ENCODE data around the gene PPP2R2C. TPM values are rescaled to one million over a fixed set of nuclear protein-coding genes. Genes with fewer than 3 reads are reported as not detected.

PPP2R2C gene
- total RNA-seq (2013; cell fraction: nucleolus; rRNA removed) = not detected in 2 replicates
- not detected in 2 replicates for total RNA-seq (2014; rRNA removed)
- not detected in 2 replicates for total RNA-seq (2014; rRNA removed; fragmentation: Illumina TruSeq; extraction: Trizol)
- 0.08 and 0.13 TPM in 2 replicates for total RNA-seq (2021)
- polyA plus RNA-seq (2011; ENCODE audit: low read depth) = not detected
- polyA plus RNA-seq (2011; rRNA removed) = 0.15 and 0.16 TPM in 2 replicates
- 0.07 and 0.17 TPM in 2 replicates for polyA plus RNA-seq (2011; cell fraction: cytosol; rRNA removed)
- polyA plus RNA-seq (2011; cell fraction: nucleus; rRNA removed) = 0.32 and 0.52 TPM in 2 replicates
- polyA plus RNA-seq (2012) = 0.12 and 0.14 TPM in 2 replicates
- polyA plus RNA-seq (2014; fragmentation: Illumina TruSeq; extraction: Trizol) = not detected in 2 replicates
- not detected for polyA plus RNA-seq (2014; fragmentation: Nextera tagmentation; extraction: Ambion mirVana)
- polyA plus RNA-seq (2014; rRNA removed) = not detected in 2 replicates
- polyA plus RNA-seq (2016; fragmentation: Nextera tagmentation; extraction: Ambion mirVana) = not detected
- 0.77 and 2.2 TPM in 2 replicates for polyA minus RNA-seq (2011; rRNA and poly(A)+ RNA removed)
- not detected in 2 replicates for polyA minus RNA-seq (2011; cell fraction: cytosol; rRNA and poly(A)+ RNA removed)
- 0.12 TPM in 1 of 2 replicates, not detected in the other for polyA minus RNA-seq (2011; cell fraction: nucleus; rRNA and poly(A)+ RNA removed)
- Bru-seq, nascent RNA = percentile 6 among the genes with signal in this experiment
- percentile 12 among the genes with signal in this experiment for BruChase-seq, experiment 1, labeled RNA remaining after a 6-hour chase
- percentile 10 among the genes with signal in this experiment for BruChase-seq, experiment 2, labeled RNA remaining after a 2-hour chase
- long read RNA-seq, experiment 1 = 0 reads
- long read RNA-seq, experiment 2, partial matches to known transcripts = 0 of 1 reads
- long read RNA-seq, experiment 2, other reads (novel, unspliced or antisense) = 1 of 1 reads

DNA sequence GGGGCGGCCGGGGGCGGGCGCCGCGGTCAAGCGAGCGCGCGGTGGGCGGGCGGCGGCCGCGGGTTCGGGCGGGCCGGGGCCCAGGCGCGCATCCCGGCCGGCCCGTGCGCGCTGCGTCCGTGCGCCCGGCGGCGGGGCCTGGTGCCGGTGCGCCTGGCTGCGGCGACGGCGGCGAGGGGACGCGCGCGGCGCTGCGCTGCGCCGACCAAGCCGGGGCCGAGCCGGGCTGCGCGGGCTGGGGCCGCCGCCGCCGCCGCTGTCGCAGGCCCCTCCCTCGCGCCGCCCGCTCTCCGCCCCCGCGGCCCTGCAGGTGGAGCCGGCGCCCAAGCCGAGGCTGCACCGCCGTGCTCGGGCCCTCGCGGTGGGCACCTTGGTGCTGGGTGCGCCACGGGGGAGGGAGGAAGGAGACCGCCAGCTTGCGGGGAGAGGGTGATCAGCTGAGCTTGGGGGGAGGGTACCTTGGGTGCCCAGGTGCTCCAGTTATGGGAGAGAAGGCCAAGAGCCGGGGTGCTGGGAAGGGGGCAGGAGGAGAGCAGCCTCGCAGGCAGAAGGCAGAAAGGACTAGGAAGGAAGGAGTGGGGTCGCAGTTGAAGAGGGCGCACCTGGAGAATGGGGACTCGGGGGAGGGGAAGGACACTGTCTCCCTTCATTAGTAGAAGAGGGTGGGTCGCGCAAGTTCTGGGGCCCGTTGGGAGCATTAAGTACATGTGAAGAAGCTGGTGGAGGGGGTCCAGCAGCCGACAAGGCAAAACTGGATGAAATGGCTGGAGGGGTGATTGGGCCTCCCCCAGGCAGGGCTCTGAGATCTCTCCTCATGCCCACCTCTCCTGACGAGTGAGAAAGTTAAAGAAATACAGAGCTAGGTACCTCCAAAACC is at the start of gene PPP2R2C:
TSS of gene PPP2R2C (minus strand) at position 228 of the 877 bp plus-strand sequence. CDS start 385 bp downstream, outside the sequence.
- Histone ChIP-seq H3K4me2 (ENCODE audit: control insufficient read depth, insufficient read depth) (no peak within 1 kb of the TSS), H3K9ac (ENCODE audit: control insufficient read depth, insufficient read depth, low read length) (no peak within 1 kb of the TSS), H3K9me3 (replicated peaks; ENCODE audit: control insufficient read depth, insufficient read depth, low read length) (no peaks in the 10 kb centered on the region; the same call in 2 of the 3 replicates), H3K27me3 (replicated peaks in 1 of 2; ENCODE audit: control insufficient read depth in 2 of 2, insufficient read depth in 2 of 2, low read length in 1 of 2) (peaks cover 0 to 4% of the 10 kb centered on the region in 2 experiments; a peak in 2 of 4 replicates), H4K20me1 (ENCODE audit: control insufficient read depth, insufficient read depth) (no peaks in the 10 kb centered on the region), H3K27ac (ENCODE audit: control insufficient read depth, insufficient read depth) (no peak within 1 kb of the TSS), H3K36me3 (ENCODE audit: control insufficient read depth in 2 of 2, insufficient read depth in 2 of 2, low read length in 1 of 2) (no peaks in the 10 kb centered on the region), H3K4me1 (ENCODE audit: control insufficient read depth, insufficient read depth, low read length) (no peaks in the 10 kb centered on the region), H2AFZ (ENCODE audit: control insufficient read depth, low read depth, low read length) (no peak within 1 kb of the TSS), H3K79me2 (ENCODE audit: control insufficient read depth, insufficient read depth, low read length) (no peaks in the 10 kb centered on the region), H3K4me3 (no peak within 1 kb of the TSS)
- TF ChIP-seq, protein P1, sequence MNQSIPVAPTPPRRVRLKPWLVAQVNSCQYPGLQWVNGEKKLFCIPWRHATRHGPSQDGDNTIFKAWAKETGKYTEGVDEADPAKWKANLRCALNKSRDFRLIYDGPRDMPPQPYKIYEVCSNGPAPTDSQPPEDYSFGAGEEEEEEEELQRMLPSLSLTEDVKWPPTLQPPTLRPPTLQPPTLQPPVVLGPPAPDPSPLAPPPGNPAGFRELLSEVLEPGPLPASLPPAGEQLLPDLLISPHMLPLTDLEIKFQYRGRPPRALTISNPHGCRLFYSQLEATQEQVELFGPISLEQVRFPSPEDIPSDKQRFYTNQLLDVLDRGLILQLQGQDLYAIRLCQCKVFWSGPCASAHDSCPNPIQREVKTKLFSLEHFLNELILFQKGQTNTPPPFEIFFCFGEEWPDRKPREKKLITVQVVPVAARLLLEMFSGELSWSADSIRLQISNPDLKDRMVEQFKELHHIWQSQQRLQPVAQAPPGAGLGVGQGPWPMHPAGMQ (IDR thresholded peaks at IDR 0.05; ENCODE audit: borderline replicate concordance) = no peak
- 0 out of 3 replicates have a peak, but pooled peaks of 1 of the 2 experiments have one; percentile 14 for TF ChIP-seq EGR1 (IDR thresholded peaks at IDR 0.05; ENCODE audit: borderline replicate concordance in 1 of 2, low read depth in 2 of 2, low read length in 2 of 2)
- ATAC-seq (no peak), FAIRE-seq (no peak), DNase-seq (ENCODE audit: low read depth, low spot score) (no peak)
- SMC1A ChIA-PET (ENCODE audit: uncharacterized antibody, unreplicated experiment) = no interaction called here
- BruUV-seq (replicated peaks) = no TSS peak
- RAD21 ChIA-PET (ENCODE audit: unreplicated experiment) = interaction anchor here (1.0 kb wide), 1 partner anchor 74 kb away, joined by 6 read pairs; no protein-coding TSS in a partner anchor
- intact Hi-C loops (cut with micrococcal nuclease; ENCODE audit: unreplicated experiment) (no loop called here), in situ Hi-C loops (cut with MboI) (no loop called here)
- CTCF ChIA-PET = no interaction called here
- POLR2A ChIA-PET = no interaction called here
- WGBS (ENCODE audit: insufficient coverage, insufficient replicate concordance, low lambda C conversion rate, missing lambda C conversion rate) = 3% methylated on average over 28 of the region's 86 CpGs

Measured in GM12878 (cell line).